Measurements from ENCODE around the gene TSSC4.

The TSSC4 gene

DNA sequence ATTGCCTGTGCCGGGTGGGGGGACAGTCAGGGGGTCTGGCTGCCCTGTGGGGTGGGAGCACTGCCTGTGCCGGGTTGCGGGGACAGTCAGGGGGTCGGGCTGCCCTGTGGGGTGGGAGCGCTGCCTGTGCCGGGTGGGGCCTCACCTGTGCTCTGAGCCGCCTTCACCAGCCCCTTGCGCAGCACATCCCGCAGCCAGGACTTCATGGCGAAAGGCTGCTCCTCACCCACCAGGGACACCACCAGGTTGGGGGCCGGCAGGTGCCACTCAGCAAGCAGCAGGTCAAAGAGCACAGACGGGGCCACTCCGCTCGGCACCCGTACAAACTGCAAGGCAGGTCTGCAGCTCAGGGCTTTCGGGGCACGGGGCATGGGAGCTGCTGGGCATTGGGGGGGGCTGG, 21.4 kb downstream of the TSSC4 start:
- Histone ChIP-seq H3K27ac (ENCODE audit: low read depth, low read length) (no peak overlapping the region), H3K27me3 (ENCODE audit: control insufficient read depth, insufficient read depth, low read length) (no peaks in the 10 kb centered on the region), H3K4me3 (ENCODE audit: low read depth, low read length) (no peak overlapping the region), H3K36me3 (ENCODE audit: control insufficient read depth, insufficient read depth, low read length) (no peaks in the 10 kb centered on the region), H3K9ac (ENCODE audit: low read depth, low read length) (no peak overlapping the region), H3K9me3 (ENCODE audit: control insufficient read depth, insufficient read depth, low read length) (no peaks in the 10 kb centered on the region), H3K4me1 (ENCODE audit: control insufficient read depth, insufficient read depth, low read length) (no peaks in the 10 kb centered on the region)

DNA sequence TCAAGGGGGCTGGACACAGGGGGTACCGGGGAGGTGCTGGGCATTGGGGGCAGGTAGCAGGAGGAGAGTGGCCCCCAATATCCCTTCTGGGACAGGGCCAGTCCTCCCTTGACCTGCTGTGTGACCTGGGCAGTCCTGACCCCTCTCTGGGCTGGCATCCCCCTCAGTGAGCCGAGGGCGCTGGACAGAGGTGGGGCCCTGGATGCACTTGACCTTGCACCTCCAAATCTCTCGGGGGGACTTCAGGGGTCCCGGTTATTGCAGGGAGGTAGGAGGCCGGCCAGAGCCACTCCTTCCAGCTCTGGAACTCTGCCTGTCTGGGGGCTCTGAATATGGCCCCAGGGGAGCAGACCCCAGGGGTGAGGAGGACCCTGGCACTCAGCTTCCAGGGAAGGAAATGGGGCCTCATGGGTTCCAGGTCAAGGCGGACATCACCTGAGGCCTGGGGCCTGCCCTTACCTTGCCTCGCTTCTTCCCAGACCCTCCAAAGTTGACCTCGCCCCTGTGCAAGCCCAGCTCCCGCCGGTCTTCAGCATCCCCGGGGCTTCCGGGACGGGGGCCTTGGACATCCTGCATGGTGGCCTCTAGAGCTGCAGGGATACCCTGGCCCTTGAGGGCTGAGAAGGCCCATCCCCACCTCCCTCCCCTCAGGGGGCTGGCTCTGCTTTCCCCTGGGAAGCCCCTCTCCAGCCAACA, 22.1 kb downstream of the TSSC4 start:
- H3K9ac ChIP-seq (ENCODE audit: low read depth, low read length): no peak overlapping the region
- no peaks in the 10 kb centered on the region for H3K36me3 ChIP-seq (ENCODE audit: control insufficient read depth, insufficient read depth, low read length)
- H3K9me3 ChIP-seq (ENCODE audit: control insufficient read depth, insufficient read depth, low read length): no peaks in the 10 kb centered on the region
- no peak overlapping the region for H3K27ac ChIP-seq (ENCODE audit: low read depth, low read length)
- no peaks in the 10 kb centered on the region for H3K27me3 ChIP-seq (ENCODE audit: control insufficient read depth, insufficient read depth, low read length)
- no peaks in the 10 kb centered on the region for H3K4me1 ChIP-seq (ENCODE audit: control insufficient read depth, insufficient read depth, low read length)
- no peak overlapping the region for H3K4me3 ChIP-seq (ENCODE audit: low read depth, low read length)

DNA sequence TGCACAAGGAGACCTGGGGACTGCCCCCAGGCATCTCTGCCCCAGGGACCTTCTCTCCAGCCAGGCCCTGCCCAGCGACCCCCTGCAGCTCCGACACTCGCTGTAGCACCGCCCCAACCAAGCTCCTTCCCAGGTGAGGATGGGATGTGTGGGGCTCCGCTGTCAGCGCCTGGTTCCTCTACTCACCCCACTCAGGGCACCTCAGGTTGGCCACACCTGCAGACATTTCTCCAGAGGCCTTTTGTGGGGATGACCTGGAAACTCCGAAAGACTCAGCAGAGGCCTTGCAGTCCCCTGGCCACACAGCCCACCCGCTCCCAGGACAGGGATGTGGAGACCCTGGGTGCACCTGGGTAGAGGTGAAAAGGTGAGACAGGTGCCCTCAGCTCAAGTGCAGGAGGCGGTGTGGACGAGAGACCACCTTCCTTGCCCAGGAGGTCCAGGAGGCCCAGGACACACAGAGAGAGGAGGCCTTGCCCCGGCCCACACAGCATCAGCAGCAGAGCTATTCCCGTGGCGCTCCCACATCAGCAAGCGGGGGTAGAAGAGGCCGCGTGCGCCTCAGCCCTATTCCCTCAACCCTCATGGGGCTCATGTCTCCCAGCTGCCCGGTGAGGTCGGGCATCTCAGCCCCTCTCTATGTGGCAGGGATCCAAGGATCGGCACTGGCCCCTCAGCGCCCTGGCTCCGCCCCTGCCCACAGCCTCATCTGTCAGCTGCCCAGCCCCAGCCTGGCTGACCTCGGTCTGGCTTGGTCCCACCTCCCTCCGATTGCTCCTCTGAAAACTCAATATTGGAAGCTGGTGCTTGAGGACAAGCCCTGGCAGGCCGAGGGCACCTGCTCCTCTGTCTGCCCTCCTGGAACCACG, 22.8 kb downstream of the TSSC4 start:
- Histone ChIP-seq H3K27ac (ENCODE audit: low read depth, low read length) (no peak overlapping the region), H3K27me3 (ENCODE audit: control insufficient read depth, insufficient read depth, low read length) (no peaks in the 10 kb centered on the region), H3K4me3 (ENCODE audit: low read depth, low read length) (no peak overlapping the region), H3K36me3 (ENCODE audit: control insufficient read depth, insufficient read depth, low read length) (no peaks in the 10 kb centered on the region), H3K9ac (ENCODE audit: low read depth, low read length) (no peak overlapping the region), H3K9me3 (ENCODE audit: control insufficient read depth, insufficient read depth, low read length) (no peaks in the 10 kb centered on the region), H3K4me1 (ENCODE audit: control insufficient read depth, insufficient read depth, low read length) (no peaks in the 10 kb centered on the region)

DNA sequence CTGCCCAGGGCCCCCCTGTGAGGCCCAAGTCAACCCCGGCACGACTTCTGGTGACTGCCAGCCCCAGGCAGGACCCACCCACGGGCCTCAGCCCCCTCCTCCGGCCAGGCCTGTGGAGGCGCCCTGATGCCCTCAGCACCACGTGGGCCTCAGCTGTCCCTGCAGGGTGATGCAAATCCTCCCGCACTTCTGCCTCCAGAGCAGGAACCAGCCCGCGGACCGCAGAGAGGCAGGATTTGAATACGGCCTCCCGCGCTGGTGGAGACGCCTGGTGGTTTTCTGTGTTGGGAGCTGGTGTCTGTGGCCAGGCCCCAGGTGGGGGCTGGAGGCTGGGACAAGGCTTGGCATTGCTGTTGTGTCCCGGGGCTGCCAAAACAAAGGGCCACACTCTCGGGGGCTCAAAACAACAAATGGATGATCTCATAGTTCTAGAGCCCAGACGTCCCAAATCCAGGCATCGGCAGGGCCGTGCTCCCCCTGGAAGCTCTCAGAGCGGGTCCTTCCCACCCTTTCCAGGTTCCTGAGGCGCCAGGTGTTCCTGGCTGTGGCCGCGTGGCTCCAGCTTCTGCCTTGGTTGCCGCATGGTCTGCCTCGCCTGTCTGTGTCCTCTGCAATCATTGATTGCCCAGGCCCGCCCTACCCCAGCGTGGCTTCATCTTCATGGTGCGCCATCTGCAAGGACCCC, 24.4 kb downstream of the TSSC4 start:
- Histone ChIP-seq H3K36me3 (ENCODE audit: control insufficient read depth, insufficient read depth, low read length) (no peaks in the 10 kb centered on the region), H3K9ac (ENCODE audit: low read depth, low read length) (no peak overlapping the region), H3K9me3 (ENCODE audit: control insufficient read depth, insufficient read depth, low read length) (no peaks in the 10 kb centered on the region), H3K27me3 (ENCODE audit: control insufficient read depth, insufficient read depth, low read length) (no peaks in the 10 kb centered on the region), H3K4me1 (ENCODE audit: control insufficient read depth, insufficient read depth, low read length) (no peaks in the 10 kb centered on the region), H3K4me3 (ENCODE audit: low read depth, low read length) (no peak overlapping the region), H3K27ac (ENCODE audit: low read depth, low read length) (no peak overlapping the region)

DNA sequence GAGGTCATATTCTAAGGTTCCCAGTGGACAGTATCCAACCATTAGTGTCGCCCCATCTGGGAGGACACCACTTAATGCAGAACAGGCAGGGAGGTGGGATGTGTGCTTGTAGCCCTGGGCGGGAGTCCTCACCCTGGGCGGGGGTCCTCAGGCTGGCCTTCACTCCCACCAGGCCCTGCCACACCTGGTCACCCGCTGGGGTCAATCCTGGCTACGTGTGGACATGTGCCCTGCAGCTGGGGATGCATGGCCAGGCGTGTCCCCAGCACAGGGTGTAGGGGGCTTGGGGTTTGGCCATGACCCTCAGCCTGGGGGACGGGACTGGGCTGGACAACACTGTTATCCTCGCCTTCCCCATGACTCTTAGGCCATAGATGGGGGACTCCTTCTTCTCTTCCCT, 25.0 kb downstream of the TSSC4 start:
- H3K27me3 ChIP-seq (ENCODE audit: control insufficient read depth, insufficient read depth, low read length): no peaks in the 10 kb centered on the region
- no peaks in the 10 kb centered on the region for H3K9me3 ChIP-seq (ENCODE audit: control insufficient read depth, insufficient read depth, low read length)
- H3K4me3 ChIP-seq (ENCODE audit: low read depth, low read length): no peak overlapping the region
- H3K36me3 ChIP-seq (ENCODE audit: control insufficient read depth, insufficient read depth, low read length): no peaks in the 10 kb centered on the region
- H3K4me1 ChIP-seq (ENCODE audit: control insufficient read depth, insufficient read depth, low read length): no peaks in the 10 kb centered on the region
- no peak overlapping the region for H3K27ac ChIP-seq (ENCODE audit: low read depth, low read length)
- no peak overlapping the region for H3K9ac ChIP-seq (ENCODE audit: low read depth, low read length)

DNA sequence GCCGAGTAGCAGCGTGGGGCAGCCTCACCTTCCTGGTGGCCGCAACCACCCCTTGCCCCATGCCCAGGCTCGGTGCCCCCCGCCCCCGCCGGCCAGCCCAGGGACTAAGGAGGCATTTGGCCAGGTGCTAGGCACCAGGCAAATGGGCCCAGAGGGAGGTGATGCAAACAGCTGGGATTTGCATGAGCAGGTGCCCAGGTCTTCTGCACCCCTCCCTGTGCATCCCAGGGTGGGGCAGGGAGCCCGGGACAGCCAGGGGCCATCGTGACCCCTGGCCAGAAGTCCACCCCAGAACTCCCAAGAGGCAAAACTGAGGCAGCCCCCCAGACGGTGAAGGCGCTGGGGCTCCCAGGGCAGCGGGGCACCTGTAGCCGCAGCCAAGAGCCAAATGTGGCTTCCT, 25.7 kb downstream of the TSSC4 start:
- Histone ChIP-seq H3K9me3 (ENCODE audit: control insufficient read depth, insufficient read depth, low read length) (no peaks in the 10 kb centered on the region), H3K9ac (ENCODE audit: low read depth, low read length) (no peak overlapping the region), H3K27me3 (ENCODE audit: control insufficient read depth, insufficient read depth, low read length) (no peaks in the 10 kb centered on the region), H3K27ac (ENCODE audit: low read depth, low read length) (no peak overlapping the region), H3K4me3 (ENCODE audit: low read depth, low read length) (no peak overlapping the region), H3K4me1 (ENCODE audit: control insufficient read depth, insufficient read depth, low read length) (no peaks in the 10 kb centered on the region), H3K36me3 (ENCODE audit: control insufficient read depth, insufficient read depth, low read length) (no peaks in the 10 kb centered on the region)

DNA sequence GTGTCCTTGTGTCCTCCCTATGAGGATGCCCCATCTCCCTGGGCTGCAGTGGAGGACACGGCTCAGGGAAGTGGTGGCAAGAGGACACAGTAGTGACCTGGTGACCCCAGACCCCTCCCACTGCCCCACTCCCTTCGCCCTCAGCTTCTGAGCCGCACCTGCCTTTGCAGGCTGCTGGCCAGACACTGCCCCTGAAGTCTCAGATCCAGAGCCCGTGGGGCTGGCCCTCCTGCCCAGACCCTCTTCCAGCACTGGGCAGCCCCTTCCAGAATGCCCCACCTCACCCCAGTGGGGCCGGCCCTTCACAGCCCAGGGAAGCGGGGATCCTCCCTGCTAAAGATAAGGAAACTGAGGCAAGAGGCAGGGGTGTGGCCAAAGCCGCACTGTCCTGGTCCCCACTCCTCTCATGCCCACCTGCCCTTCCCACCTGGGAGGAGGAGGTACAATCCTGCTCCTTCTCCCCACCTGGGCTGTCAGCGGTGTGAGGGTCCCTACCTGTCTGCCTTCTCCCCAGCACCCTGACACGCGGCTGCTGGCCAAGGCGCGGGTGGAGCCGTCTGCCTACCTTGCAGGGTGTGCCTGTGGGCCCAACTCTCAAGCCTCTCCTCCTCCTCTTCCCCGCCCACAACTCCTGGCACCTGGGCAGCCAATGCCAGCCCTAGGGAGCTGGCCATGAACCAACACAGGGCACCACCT, 26.4 kb downstream of the TSSC4 start:
- Histone ChIP-seq H3K27me3 (ENCODE audit: control insufficient read depth, insufficient read depth, low read length) (no peaks in the 10 kb centered on the region; the same call in 1 of the 2 replicates), H3K27ac (ENCODE audit: low read depth, low read length) (no peak overlapping the region), H3K9me3 (ENCODE audit: control insufficient read depth, insufficient read depth, low read length) (no peaks in the 10 kb centered on the region), H3K36me3 (ENCODE audit: control insufficient read depth, insufficient read depth, low read length) (no peaks in the 10 kb centered on the region), H3K4me1 (ENCODE audit: control insufficient read depth, insufficient read depth, low read length) (no peaks in the 10 kb centered on the region), H3K4me3 (ENCODE audit: low read depth, low read length) (no peak overlapping the region), H3K9ac (ENCODE audit: low read depth, low read length) (no peak overlapping the region)

DNA sequence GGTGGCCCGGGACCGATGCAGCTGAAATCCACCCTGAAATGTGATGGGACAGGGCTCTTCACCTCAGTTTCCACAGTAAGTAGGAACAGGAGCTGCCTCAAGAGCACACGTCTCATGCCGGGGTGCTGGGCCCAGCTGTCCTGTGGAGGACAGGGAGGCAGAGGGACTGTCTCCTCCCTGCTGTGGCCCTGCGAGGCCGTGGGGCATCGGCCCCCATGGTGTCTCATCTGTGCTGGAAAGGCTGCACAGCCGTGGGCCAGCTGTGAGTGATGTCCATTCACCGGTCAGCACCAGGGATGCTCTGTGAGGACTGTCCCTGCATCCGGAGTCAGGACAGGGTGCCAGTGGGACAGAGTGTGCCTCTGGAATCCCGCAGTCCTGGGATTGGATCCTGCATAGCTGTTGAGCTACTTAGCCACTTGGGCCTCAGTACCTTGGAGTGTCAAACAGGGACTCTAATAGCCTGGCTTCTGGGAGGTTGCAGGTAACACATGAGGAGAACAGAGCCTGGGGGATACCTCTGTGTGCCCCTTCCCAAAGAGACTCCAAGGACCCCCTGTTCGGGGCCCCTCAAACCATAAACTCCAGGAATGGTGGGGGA, 27.3 kb downstream of the TSSC4 start:
- H3K4me1 ChIP-seq (ENCODE audit: control insufficient read depth, insufficient read depth, low read length): no peaks in the 10 kb centered on the region
- no peak overlapping the region for H3K9ac ChIP-seq (ENCODE audit: low read depth, low read length)
- no peak overlapping the region for H3K27ac ChIP-seq (ENCODE audit: low read depth, low read length)
- H3K27me3 ChIP-seq (ENCODE audit: control insufficient read depth, insufficient read depth, low read length): no peaks in the 10 kb centered on the region; the same call in 1 of the 2 replicates
- H3K36me3 ChIP-seq (ENCODE audit: control insufficient read depth, insufficient read depth, low read length): no peaks in the 10 kb centered on the region
- no peaks in the 10 kb centered on the region for H3K9me3 ChIP-seq (ENCODE audit: control insufficient read depth, insufficient read depth, low read length)
- no peak overlapping the region for H3K4me3 ChIP-seq (ENCODE audit: low read depth, low read length)

DNA sequence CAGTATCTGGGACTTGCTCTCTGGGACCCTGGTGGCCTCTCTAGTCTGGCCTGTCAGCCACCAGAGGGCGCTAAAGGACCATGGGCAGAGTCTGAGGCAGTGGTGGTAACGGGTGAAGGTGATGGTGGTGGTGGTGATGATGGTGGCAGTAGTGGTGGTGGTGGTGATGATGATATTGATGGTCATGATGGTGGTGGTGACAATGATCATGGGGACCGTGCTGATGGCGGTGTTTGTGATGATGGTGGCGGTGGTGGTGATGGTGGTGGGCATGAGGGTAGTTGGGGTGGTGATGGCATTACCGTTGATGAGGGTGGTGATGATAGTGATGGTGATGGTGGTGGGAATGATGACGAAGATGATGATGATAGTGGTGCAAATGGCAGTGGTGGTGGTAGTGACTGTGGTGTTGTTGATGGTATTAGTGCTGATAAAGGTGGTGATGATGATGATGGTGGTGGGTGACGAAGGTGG, 27.8 kb downstream of the TSSC4 start:
- H3K27ac ChIP-seq (ENCODE audit: low read depth, low read length): no peak overlapping the region
- no peaks in the 10 kb centered on the region for H3K9me3 ChIP-seq (ENCODE audit: control insufficient read depth, insufficient read depth, low read length)
- no peak overlapping the region for H3K9ac ChIP-seq (ENCODE audit: low read depth, low read length)
- no peak overlapping the region for H3K4me3 ChIP-seq (ENCODE audit: low read depth, low read length)
- H3K4me1 ChIP-seq (ENCODE audit: control insufficient read depth, insufficient read depth, low read length): no peaks in the 10 kb centered on the region
- H3K36me3 ChIP-seq (ENCODE audit: control insufficient read depth, insufficient read depth, low read length): no peaks in the 10 kb centered on the region
- no peaks in the 10 kb centered on the region; the same call in 1 of the 2 replicates for H3K27me3 ChIP-seq (ENCODE audit: control insufficient read depth, insufficient read depth, low read length)

DNA sequence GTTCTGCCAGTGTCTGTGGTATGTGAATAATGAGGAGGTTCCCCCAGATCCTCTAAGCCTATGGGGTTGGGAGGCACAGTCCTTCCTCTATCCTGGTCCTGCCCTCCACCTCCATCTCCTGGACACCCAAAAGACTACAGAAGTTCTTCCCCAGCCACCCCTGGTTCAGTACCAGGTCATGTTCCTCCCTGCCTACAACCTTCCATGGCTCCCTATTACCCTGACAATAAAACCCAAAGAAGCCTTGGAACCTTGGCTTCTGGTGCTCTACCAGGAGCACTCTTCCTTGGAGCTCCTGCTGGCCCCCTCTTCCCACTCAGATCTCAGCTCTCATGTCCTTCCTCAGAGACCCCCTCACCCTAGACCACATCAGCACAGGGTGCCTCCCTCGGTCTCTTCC, 30.8 kb downstream of the TSSC4 start:
- Histone ChIP-seq H3K27ac (ENCODE audit: low read depth, low read length) (no peak overlapping the region), H3K27me3 (ENCODE audit: control insufficient read depth, insufficient read depth, low read length) (no peaks in the 10 kb centered on the region; the same call in none of the 2 replicates), H3K9ac (ENCODE audit: low read depth, low read length) (no peak overlapping the region), H3K9me3 (ENCODE audit: control insufficient read depth, insufficient read depth, low read length) (no peaks in the 10 kb centered on the region), H3K4me1 (ENCODE audit: control insufficient read depth, insufficient read depth, low read length) (no peaks in the 10 kb centered on the region), H3K4me3 (ENCODE audit: low read depth, low read length) (no peak overlapping the region), H3K36me3 (ENCODE audit: control insufficient read depth, insufficient read depth, low read length) (no peaks in the 10 kb centered on the region)

Data from HUES48 (cell line).